ENCODE results near the gene STX12.

GRCh38 chr1:27856561-27857343 lies 83.7 kb downstream of the STX12 start:
- TF ChIP-seq, protein P1, sequence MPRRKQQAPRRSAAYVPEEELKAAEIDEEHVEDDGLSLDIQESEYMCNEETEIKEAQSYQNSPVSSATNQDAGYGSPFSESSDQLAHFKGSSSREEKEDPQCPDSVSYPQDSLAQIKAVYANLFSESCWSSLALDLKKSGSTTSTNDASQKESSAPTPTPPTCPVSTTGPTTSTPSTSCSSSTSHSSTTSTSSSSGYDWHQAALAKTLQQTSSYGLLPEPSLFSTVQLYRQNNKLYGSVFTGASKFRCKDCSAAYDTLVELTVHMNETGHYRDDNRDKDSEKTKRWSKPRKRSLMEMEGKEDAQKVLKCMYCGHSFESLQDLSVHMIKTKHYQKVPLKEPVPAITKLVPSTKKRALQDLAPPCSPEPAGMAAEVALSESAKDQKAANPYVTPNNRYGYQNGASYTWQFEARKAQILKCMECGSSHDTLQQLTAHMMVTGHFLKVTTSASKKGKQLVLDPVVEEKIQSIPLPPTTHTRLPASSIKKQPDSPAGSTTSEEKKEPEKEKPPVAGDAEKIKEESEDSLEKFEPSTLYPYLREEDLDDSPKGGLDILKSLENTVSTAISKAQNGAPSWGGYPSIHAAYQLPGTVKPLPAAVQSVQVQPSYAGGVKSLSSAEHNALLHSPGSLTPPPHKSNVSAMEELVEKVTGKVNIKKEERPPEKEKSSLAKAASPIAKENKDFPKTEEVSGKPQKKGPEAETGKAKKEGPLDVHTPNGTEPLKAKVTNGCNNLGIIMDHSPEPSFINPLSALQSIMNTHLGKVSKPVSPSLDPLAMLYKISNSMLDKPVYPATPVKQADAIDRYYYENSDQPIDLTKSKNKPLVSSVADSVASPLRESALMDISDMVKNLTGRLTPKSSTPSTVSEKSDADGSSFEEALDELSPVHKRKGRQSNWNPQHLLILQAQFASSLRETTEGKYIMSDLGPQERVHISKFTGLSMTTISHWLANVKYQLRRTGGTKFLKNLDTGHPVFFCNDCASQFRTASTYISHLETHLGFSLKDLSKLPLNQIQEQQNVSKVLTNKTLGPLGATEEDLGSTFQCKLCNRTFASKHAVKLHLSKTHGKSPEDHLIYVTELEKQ (tag by site-specific recombination; IDR thresholded peaks at IDR 0.05; ENCODE audit: borderline replicate concordance), result no peak
- TF ChIP-seq, protein P2, sequence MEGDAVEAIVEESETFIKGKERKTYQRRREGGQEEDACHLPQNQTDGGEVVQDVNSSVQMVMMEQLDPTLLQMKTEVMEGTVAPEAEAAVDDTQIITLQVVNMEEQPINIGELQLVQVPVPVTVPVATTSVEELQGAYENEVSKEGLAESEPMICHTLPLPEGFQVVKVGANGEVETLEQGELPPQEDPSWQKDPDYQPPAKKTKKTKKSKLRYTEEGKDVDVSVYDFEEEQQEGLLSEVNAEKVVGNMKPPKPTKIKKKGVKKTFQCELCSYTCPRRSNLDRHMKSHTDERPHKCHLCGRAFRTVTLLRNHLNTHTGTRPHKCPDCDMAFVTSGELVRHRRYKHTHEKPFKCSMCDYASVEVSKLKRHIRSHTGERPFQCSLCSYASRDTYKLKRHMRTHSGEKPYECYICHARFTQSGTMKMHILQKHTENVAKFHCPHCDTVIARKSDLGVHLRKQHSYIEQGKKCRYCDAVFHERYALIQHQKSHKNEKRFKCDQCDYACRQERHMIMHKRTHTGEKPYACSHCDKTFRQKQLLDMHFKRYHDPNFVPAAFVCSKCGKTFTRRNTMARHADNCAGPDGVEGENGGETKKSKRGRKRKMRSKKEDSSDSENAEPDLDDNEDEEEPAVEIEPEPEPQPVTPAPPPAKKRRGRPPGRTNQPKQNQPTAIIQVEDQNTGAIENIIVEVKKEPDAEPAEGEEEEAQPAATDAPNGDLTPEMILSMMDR (tag by site-specific recombination; IDR thresholded peaks at IDR 0.05), result no peak
- no peak for TF ChIP-seq PBX3 (CRISPR knock-in tag; IDR thresholded peaks at IDR 0.05)

All from HEK293 (cell line).